Stomach (tissue), 9 donors: ENCODE results near the gene UBQLN4. TPM values are rescaled to one million over a fixed set of nuclear protein-coding genes. Genes with fewer than 3 reads are reported as not detected.
"Not testable (repeated sequence)": the region's sequence is repeated elsewhere in the genome, so short reads cannot be mapped to it uniquely, and the experiment has no call there.

Experiments
- DNase-seq, 2 donors: peaks; one replicate each; pipeline versions ENCODE4 v3.0.0 to v3.0.0-alpha.2; 2013 to 2019
- H3K27ac ChIP-seq, 5 donors: fragments of 200-600 bp in 4 of 5; sonication (generic) in 4 of 5; one replicate each; pipeline ENCODE4 v1.5.1; 2013 to 2019; ENCODE audit warnings: mild to moderate bottlenecking in 1 of 5, moderate library complexity in 1 of 5
- H3K27me3 ChIP-seq, 3 donors: fragments of 200-600 bp; sonication (generic); one replicate each; pipeline ENCODE4 v1.5.1; 2017 to 2019; ENCODE audit warnings: mixed run types in 1 of 3
- H3K36me3 ChIP-seq, 4 donors: fragments of 200-600 bp; sonication (generic); 1 replicate in 3 of 4; 2 replicates in 1 of 4; pipeline ENCODE4 v1.5.1; 2016 to 2019
- H3K4me1 ChIP-seq, 4 donors: fragments of 200-600 bp; sonication (generic); one replicate each; pipeline ENCODE4 v1.5.1; 2016 to 2019
- H3K4me3 ChIP-seq, 4 donors: fragments of 200-600 bp; sonication (generic) in 3 of 4; one replicate each; pipeline ENCODE4 v1.5.1; 2016 to 2019; ENCODE audit warnings: mild to moderate bottlenecking in 1 of 4
- H3K9me3 ChIP-seq, 4 donors: fragments of 200-600 bp; sonication (generic); one replicate each; pipeline ENCODE4 v1.5.1; 2016 to 2019
- EP300 ChIP-seq: sonication (generic); formaldehyde crosslinking; IDR thresholded peaks from one replicate; pipeline ENCODE4 v1.6.1; 2017; ENCODE audit warnings: antibody characterized with exemption
- POLR2A ChIP-seq, 4 donors: fragments of 450-650 bp; IDR thresholded peaks; one replicate each; pipeline ENCODE4 v1.6.1; 2016; ENCODE audit warnings: antibody characterized with exemption in 4 of 4, control low read depth in 2 of 4, mild to moderate bottlenecking in 1 of 4, moderate library complexity in 1 of 4
- POLR2AphosphoS5 ChIP-seq, 3 donors: sonication (generic); formaldehyde crosslinking; IDR thresholded peaks; one replicate each; pipeline ENCODE4 v1.6.1; 2016; ENCODE audit warnings: antibody characterized with exemption in 3 of 3
- WGBS, 5 donors: extraction: QIAGEN DNeasy Blood & Tissue Kit in 3 of 5; methylation state at CpG; one replicate each; pipeline versions ENCODE4 v1.1.5 to v1.1.7; 2013 to 2018; 5-methylcytosine and 5-hydroxymethylcytosine counted together
- intact Hi-C: fragments of 100-400 bp; cut with DNase I; formaldehyde crosslinking; loops from one replicate; pipeline ENCODE4 v1.15.1; 2023; ENCODE audit warnings: low total_unique reads
- polyA plus RNA-seq, 3 donors: library from polyadenylated mRNA; stranded (reverse); fragments of 200-250 nt; gene quantifications; one replicate each; pipeline ENCODE4 v1.2.3, GENCODE V29; 2013
- total RNA-seq, 5 donors: library from RNA; depleted of rRNA; stranded (reverse); fragments of >200 nt; gene quantifications; one replicate each; pipeline versions ENCODE4 v1.1.0 to v1.2.3, GENCODE V29; 2014 to 2016
- TF ChIP-seq, protein P1 (sequence below), 7 experiments: fragments of 450-650 bp in 4 of 7; fragments of 200-600 bp in 3 of 7; sonication (generic) in 3 of 7; IDR thresholded peaks; one replicate each; pipeline ENCODE4 v1.5.1; 2016 to 2019; ENCODE audit warnings: antibody characterized with exemption in 7 of 7, control low read depth in 2 of 7, mild to moderate bottlenecking in 1 of 7
- donor health status: healthy with polysubstance abuse.
- donor health status: Bipolar disorder and iron deficiency.
- donor health status: healthy.

Gene UBQLN4
- total and polyA plus RNA-seq, 8 donors: 6.4 to 41.1 (median 18.9) TPM

DNA sequence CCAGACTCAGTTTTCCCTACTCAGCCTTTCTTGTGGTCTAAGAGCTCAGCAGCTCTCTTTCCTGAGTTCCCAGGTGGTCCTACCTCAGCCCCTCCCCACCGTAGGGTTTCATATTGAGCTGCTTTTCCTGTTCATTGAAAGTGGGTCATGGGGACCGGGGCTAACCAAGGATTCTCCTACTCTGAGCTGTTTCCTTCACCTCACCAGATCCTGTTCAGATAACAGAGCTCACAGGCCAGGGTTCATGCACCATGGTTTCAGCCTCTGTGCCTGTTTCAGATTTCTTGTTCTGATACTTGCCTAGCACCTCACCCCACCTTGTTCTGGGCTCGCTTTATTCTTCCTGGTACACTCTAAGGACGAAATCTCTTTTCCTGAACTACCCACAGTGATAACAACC, 8.5 kb downstream of the UBQLN4 start:
- intact Hi-C loops: no loop called here
- Histone ChIP-seq H3K9me3 (no peaks in the 10 kb centered on the region), H3K36me3 (peaks cover 15 to 95% (median 84%) of the 10 kb centered on the region in 4 donors), H3K4me1 (no peaks in the 10 kb centered on the region), H3K27ac (no peak overlapping the region), H3K27me3 (no peaks in the 10 kb centered on the region), H3K4me3 (no peak overlapping the region)
- TF ChIP-seq POLR2A (IDR thresholded peaks at IDR 0.05) (no peak), EP300 (no peak), POLR2AphosphoS5 (IDR thresholded peaks at IDR 0.05) (no peak)
- TF ChIP-seq, protein P1, sequence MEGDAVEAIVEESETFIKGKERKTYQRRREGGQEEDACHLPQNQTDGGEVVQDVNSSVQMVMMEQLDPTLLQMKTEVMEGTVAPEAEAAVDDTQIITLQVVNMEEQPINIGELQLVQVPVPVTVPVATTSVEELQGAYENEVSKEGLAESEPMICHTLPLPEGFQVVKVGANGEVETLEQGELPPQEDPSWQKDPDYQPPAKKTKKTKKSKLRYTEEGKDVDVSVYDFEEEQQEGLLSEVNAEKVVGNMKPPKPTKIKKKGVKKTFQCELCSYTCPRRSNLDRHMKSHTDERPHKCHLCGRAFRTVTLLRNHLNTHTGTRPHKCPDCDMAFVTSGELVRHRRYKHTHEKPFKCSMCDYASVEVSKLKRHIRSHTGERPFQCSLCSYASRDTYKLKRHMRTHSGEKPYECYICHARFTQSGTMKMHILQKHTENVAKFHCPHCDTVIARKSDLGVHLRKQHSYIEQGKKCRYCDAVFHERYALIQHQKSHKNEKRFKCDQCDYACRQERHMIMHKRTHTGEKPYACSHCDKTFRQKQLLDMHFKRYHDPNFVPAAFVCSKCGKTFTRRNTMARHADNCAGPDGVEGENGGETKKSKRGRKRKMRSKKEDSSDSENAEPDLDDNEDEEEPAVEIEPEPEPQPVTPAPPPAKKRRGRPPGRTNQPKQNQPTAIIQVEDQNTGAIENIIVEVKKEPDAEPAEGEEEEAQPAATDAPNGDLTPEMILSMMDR (IDR thresholded peaks at IDR 0.05): no peak
- 75 to 84% (median 81%) methylated on average over 4 of the region's 4 CpGs for WGBS, 5 donors
- DNase-seq: no peak

DNA sequence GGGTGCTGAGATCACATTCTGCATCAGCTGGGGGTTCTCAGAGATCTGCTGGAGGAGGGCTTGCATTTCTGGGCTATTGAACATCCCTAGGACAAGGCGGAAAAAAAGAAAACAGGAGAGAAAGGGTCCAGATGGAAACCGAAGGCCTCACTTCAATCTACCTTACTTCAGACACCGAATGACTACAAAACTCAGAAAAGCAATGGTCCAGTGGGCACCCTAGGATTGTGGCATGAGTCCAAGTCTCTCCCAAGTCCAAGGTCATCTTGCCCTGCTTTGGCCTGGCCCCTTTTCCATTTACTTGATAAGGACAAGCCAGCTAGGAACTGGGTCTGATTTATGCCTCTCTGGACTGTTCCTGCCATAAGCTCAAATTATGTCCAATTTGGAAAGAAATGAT, 10.8 kb downstream of the UBQLN4 start:
- 89 to 97% (median 93%) methylated on average over 3 of the region's 3 CpGs for WGBS, 5 donors
- Histone ChIP-seq H3K27ac (no peak overlapping the region), H3K4me3 (no peak overlapping the region), H3K27me3 (no peaks in the 10 kb centered on the region), H3K9me3 (no peaks in the 10 kb centered on the region), H3K4me1 (no peaks in the 10 kb centered on the region), H3K36me3 (peaks cover 14 to 95% (median 83%) of the 10 kb centered on the region in 4 donors)
- DNase-seq: no peak
- no peak for TF ChIP-seq POLR2A (IDR thresholded peaks at IDR 0.05)
- no peak for TF ChIP-seq EP300
- TF ChIP-seq, protein P1 (IDR thresholded peaks at IDR 0.05): no peak
- no peak for TF ChIP-seq POLR2AphosphoS5 (IDR thresholded peaks at IDR 0.05)
- intact Hi-C loops: no loop called here

GRCh38 chr1:156034991-156035390, 18.6 kb downstream of the UBQLN4 start:
- intact Hi-C loops, H3K9me3 ChIP-seq, H3K27ac ChIP-seq, H3K4me3 ChIP-seq, DNase-seq, H3K4me1 ChIP-seq, H3K27me3 ChIP-seq: not testable (repeated sequence)
- WGBS, 5 donors: 92 to 95% (median 93%) methylated on average over 4 of the region's 4 CpGs
- peaks cover 15 to 44% (median 42%) of the 10 kb centered on the region in 4 donors for H3K36me3 ChIP-seq

GRCh38 chr1:156033011-156033410, 20.6 kb downstream of the UBQLN4 start:
- no peak overlapping the region for H3K27ac ChIP-seq

GRCh38 chr1:156026588-156026987, 27.0 kb downstream of the UBQLN4 start:
- Histone ChIP-seq H3K36me3 (no peaks in the 10 kb centered on the region), H3K9me3 (no peaks in the 10 kb centered on the region), H3K4me1 (peaks cover 0 to 7% (median 2%) of the 10 kb centered on the region in 4 donors), H3K27ac (no peak overlapping the region), H3K4me3 (no peak overlapping the region), H3K27me3 (no peaks in the 10 kb centered on the region)
- WGBS, 5 donors: 83 to 92% (median 86%) methylated on average over 4 of the region's 4 CpGs
- TF ChIP-seq, protein P1 (IDR thresholded peaks at IDR 0.05): no peak
- TF ChIP-seq POLR2A (IDR thresholded peaks at IDR 0.05) (no peak), POLR2AphosphoS5 (IDR thresholded peaks at IDR 0.05) (no peak), EP300 (no peak)
- no peak for DNase-seq
- intact Hi-C loops: no loop called here

More at GRCh38 chr1:156033011-156033410, 20.6 kb downstream of the UBQLN4 start:
- Histone ChIP-seq H3K27me3 (no peaks in the 10 kb centered on the region), H3K9me3 (no peaks in the 10 kb centered on the region), H3K4me1 (peaks cover 0 to 4% (median 0%) of the 10 kb centered on the region in 4 donors), H3K4me3 (no peak overlapping the region), H3K36me3 (peaks cover 11 to 26% (median 22%) of the 10 kb centered on the region in 4 donors)
- 52 to 73% (median 61%) methylated on average over 6 of the region's 6 CpGs for WGBS, 5 donors
- intact Hi-C loops: no loop called here
- no peak for TF ChIP-seq EP300
- no peak for DNase-seq
